Activated CD8-positive, alpha-beta memory T cell treated with anti-CD3 and anti-CD28 coated beads, Interleukin-2, amount 50 U/mL, for 1 hour (primary cell): ENCODE results near the gene MYO1H.
"Not testable (repeated sequence)": the region's sequence is repeated elsewhere in the genome, so short reads cannot be mapped to it uniquely, and the experiment has no call there.

Experiments
- DNase-seq: peaks from one replicate; pipeline ENCODE4 v3.0.0-alpha.2; 2020; ENCODE audit errors: extremely low read depth

MYO1H gene

GRCh38 chr12:109469517-109469916 lies 121.8 kb downstream of the MYO1H start:
- DNase-seq = no peak

- DNase-seq = no peak
Measured at GRCh38 chr12:109473006-109473405, 125.3 kb downstream of the MYO1H start.

GRCh38 chr12:109473526-109474270 lies 126.0 kb downstream of the MYO1H start:
- not testable (repeated sequence) for DNase-seq

GRCh38 chr12:109475121-109475520 lies 127.4 kb downstream of the MYO1H start:
- no peak for DNase-seq

DNA sequence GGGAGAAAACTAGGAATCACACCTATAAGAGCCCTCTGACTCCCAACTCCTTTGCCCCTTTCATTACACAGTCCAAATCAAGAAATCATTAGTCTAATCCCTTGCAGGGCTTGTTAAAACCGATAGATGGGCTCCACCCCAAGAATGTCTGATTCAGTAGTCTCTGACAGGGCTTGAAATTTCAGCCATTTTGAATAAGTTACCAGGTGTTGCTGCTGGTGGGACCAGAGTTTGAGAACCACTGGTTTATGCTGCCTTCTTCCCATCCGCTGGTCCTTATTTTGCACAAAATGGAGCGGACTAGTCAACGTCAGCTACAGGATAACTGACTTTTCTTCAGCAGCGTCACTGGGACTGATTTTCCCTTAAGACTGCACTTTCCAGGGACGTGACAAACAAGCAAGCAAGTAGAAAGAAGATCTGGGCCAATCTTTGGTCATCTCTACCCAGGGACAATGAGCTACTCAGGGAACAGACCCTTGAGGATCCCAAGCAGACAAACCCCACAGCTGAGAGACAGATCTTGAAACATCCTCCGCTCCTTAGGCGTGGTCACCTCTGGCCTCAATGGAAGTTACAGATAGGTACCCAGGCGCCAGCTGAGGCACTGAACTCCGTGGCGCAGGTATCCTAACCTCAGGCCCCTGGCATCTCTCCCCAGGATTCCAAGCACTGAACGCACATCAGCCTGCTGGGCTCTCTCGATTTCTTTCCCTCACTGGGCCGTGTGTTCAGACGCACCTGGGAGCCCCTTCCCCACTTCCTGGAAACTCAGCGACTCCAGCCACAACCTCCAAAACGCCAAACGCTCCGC lies 128.5 kb downstream of the MYO1H start:
- no peak for DNase-seq

DNA sequence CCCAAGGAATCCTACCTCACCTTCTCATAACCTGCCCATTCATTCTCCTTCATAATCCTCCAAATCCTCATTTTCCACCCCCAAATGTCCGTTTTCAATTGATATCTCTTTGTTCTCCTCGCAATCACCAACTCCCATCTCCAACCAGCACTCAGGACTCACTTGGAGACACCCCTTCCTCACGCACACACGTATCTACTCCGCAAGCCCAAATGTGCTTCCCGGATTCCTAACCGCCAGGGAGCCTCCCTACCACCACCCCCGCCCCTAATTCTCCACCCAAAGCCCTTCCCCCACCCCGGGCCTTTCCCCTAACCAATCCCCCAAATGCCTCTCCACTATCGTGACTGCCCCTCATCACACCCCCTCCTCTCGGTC lies 129.1 kb downstream of the MYO1H start:
- DNase-seq = no peak

GRCh38 chr12:109477185-109477962 lies 129.7 kb downstream of the MYO1H start, which contains the start of the genes KCTD10 and UBE3B:
TSS of gene KCTD10 (minus strand) at chr12:109477300. CDS start at chr12:109477262, 38 bp downstream.
TSS of gene UBE3B (plus strand) at chr12:109477634. CDS start at chr12:109483552, 5,918 bp downstream.
- peak; percentile 62 for DNase-seq

DNA sequence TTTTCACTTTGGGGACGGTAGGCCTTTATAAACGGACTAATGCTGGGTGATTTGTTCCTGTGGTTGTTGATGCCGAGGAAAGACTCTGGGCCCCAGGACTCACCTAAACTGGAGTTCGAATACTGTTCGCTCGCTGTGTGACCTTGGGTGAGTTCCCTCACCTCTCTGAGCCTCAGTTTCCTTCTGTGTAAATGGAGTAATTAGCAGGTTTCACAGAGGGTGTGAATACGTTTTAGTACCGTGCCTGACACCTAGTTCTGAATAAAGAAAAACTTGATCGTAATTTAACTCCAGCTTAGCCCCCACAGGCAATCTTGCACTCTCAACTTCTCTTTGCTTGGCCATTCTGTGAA lies 130.2 kb downstream of the MYO1H start:
- DNase-seq = no peak

GRCh38 chr12:109479761-109480160 lies 132.1 kb downstream of the MYO1H start:
- no peak for DNase-seq

GRCh38 chr12:109480356-109480755 lies 132.7 kb downstream of the MYO1H start:
- DNase-seq = no peak

DNA sequence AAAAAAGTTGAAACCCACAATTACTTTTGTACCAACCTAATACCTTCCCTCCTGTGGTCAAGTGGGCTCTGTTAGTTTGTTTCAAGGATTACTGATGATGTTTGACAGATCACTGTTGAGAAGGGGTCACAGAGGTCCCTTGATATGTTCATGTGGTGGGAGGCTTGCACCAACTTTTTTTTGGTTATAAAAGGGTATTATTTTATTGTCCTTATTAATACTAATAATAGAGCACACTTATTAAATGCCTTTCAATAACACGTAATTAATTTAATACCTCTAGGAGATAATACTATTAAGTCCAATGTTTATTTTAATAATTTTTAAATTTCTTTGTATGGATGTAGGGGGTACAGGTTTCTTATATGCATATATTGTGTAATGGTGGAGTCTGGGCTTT lies 134.2 kb downstream of the MYO1H start:
- DNase-seq = no peak

DNA sequence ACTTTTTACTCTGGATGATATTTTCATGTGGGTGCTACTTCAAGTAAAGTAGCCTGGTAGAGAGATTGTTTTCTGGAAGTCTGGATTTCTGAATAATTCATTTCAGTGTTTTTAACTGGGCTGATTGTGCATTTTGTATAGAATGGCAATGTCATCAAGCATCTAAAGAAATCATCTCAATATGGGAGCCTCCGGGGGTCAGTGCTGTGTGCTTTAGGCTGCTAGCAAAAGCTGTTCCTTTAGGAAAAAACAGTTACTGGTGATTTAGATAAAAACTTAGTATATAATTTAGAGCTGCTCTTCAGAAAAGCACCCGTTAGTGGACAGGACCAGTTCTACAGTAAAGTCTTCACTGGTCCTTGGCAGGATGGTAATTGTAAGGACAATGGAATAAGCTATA lies 134.8 kb downstream of the MYO1H start:
- DNase-seq = no peak

DNA sequence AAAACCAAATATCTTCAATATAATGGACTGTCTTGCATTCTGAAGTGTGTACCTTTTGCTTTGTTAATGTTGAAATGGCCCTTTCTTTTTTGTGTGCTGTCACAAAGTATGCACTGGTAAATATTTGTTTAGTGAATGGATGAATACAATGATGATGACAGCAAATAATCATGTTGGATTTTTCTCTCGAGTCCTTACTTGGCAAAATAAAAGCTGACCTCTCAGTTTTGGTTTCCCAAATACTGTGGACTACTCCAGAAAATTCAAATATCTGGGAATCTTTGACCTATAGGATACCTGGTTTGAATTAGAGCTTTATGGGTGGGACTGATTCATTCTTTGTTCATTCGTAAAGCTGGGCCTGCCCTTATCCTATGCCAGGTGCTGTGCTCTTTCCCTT lies 135.2 kb downstream of the MYO1H start:
- DNase-seq = no peak

DNA sequence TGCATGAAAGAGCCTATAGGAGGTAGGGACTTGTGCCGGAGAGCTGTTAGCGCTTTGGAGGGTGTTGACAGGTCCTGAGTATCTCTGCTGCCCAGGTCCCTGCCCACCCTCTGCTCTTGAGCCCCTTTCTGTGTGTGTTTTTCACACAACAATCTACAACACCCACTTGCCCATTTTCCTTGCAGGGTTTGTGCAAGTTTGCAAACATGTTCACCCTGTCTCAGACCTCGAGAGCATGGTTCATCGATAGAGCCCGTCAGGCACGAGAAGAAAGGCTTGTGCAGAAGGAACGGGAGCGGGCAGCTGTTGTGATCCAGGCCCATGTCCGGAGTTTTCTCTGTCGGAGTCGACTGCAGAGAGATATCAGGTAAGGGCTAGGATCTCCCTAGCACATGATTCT lies 135.6 kb downstream of the MYO1H start:
- no peak for DNase-seq

- no peak for DNase-seq
Measured at GRCh38 chr12:109485201-109485600, 137.5 kb downstream of the MYO1H start.

GRCh38 chr12:109487181-109488050 lies 139.7 kb downstream of the MYO1H start:
- no peak for DNase-seq

DNA sequence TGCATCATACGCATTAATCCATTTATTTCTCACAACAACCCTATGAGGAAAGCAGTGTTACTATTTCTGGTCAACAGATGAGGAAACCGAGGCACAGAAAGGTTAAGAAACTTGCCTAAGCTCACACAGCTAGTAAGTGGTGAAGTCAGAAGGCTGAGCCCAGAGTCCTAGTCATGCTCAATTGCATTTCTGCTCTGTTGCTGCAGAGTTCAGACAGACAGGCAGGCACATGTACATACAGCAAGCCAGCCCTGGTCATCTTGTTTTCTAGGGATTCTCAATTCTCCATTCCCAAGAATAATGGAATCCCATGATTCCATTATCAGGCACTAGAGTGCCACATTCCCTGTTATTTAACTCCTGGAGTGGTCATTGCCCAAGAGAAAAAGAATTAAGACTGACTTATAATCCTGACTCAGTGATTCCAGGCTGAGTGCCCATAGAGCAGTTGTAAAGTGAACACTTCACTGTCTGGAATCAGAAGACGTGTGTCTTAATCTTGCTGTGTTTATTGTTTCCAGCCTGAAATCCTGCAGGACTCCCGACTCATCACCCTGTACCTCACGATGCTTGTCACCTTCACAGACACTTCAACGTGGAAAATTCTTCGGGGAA lies 140.5 kb downstream of the MYO1H start:
- no peak for DNase-seq

DNA sequence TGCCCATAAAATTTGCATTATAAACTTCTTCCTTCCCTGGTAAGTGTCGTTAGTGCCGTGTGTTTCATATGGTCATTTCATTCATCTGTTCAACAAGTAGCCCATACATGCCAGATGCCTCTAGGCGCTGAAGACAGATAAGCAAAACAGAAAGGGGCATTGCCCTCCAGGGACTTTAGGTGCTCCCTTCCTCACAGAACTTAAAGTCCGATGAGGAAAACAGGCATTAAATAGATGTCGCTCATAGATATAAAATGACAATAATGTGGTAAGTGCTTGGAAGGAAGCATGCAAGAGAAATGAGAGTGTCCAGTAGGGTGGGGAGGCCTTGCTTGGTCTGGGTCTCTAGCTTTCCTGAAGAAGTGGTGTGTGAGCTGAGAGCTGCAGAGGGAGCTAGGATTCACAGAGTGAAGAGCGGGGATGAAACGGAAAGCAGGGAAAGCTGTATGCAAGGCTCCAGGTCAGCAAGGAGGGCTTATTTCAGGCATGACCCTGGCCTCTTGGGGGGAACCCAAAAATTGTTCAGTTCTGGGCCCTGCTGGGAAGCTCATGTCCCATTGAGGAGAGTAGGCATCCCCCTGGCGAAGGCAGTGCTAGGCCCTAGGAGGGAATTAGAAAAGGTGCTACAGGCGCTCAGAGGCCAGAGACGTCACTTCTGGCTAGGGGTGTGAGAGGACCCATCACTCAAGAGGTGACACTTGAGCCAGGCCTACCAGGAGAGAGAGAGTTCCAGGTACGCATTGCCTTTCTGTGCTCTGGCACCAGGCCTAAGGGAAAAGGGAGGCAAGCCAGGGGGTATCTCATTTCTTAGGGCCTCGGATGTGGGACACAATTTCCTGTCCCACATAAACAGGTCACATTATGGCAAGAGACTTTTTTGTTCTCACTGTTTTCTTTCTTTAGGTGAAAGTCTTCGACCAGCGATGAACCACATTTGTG lies 141.6 kb downstream of the MYO1H start:
- DNase-seq = no peak

- DNase-seq = no peak
Measured at GRCh38 chr12:109489955-109490565, 142.4 kb downstream of the MYO1H start.
